ENCODE results near the gene SNX33. TPM values are rescaled to one million over a fixed set of nuclear protein-coding genes. Genes with fewer than 3 reads are reported as not detected.

The SNX33 gene
- total RNA-seq, 4 donors from 2014 or later = 20.3 to 36.4 (median 25.9) TPM

GRCh38 chr15:75673426-75674235 lies 25.9 kb downstream of the SNX33 start:
- Histone ChIP-seq H3K36me3 (peaks cover 0 to 15% (median 0%) of the 10 kb centered on the region in 3 donors), H3K4me1 (peaks cover 27 to 75% (median 29%) of the 10 kb centered on the region in 3 donors), H3K9me3 (no peaks in the 10 kb centered on the region), H3K27me3 (no peaks in the 10 kb centered on the region), H3K4me3 (no peak overlapping the region), H3K27ac (peak overlapping the region; percentile 2 to 97 (median 78))
- TF ChIP-seq, protein P1, sequence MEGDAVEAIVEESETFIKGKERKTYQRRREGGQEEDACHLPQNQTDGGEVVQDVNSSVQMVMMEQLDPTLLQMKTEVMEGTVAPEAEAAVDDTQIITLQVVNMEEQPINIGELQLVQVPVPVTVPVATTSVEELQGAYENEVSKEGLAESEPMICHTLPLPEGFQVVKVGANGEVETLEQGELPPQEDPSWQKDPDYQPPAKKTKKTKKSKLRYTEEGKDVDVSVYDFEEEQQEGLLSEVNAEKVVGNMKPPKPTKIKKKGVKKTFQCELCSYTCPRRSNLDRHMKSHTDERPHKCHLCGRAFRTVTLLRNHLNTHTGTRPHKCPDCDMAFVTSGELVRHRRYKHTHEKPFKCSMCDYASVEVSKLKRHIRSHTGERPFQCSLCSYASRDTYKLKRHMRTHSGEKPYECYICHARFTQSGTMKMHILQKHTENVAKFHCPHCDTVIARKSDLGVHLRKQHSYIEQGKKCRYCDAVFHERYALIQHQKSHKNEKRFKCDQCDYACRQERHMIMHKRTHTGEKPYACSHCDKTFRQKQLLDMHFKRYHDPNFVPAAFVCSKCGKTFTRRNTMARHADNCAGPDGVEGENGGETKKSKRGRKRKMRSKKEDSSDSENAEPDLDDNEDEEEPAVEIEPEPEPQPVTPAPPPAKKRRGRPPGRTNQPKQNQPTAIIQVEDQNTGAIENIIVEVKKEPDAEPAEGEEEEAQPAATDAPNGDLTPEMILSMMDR (IDR thresholded peaks at IDR 0.05) = no peak
- TF ChIP-seq POLR2A (IDR thresholded peaks at IDR 0.05) = no peak
- no peak for DNase-seq
- intact Hi-C loops (cut with DNase I) = no loop called here
- WGBS, 2 donors = 63 to 81% methylated on average over 5 to 6 of the region's 10 CpGs

DNA sequence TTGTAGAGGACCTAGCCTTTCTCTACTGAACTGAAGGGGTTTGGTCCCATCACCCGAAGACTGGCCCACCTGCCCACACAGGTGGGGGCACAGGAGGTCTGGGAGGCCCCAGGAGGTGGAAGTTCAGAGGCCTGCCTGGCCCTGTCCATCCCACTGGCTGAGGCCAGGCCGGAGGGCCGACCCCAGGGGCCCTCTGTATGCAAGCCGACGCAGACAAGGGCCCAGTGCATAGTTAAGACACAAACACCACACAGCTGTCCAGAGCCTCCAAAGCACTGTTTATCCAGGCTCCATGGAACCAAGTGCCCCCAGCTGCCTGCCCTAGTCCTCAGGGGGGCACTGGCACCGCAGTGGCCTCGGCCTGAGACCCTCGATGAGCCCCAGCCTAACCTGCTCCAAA lies 26.7 kb downstream of the SNX33 start:
- TF ChIP-seq, protein P1 (IDR thresholded peaks at IDR 0.05) = no peak
- no peak for TF ChIP-seq POLR2A (IDR thresholded peaks at IDR 0.05)
- Histone ChIP-seq H3K27ac (peak overlapping the region in 2 of 4 donors; percentile 13 to 80), H3K27me3 (no peaks in the 10 kb centered on the region), H3K4me1 (peaks cover 21 to 67% (median 24%) of the 10 kb centered on the region in 3 donors), H3K36me3 (peaks cover 0 to 15% (median 0%) of the 10 kb centered on the region in 3 donors), H3K4me3 (no peak overlapping the region), H3K9me3 (no peaks in the 10 kb centered on the region)
- DNase-seq = no peak
- intact Hi-C loops (cut with DNase I) = no loop called here
- 70 to 80% methylated on average over 1 to 2 of the region's 8 CpGs for WGBS, 2 donors

GRCh38 chr15:75675579-75676404 lies 28.1 kb downstream of the SNX33 start:
- Histone ChIP-seq H3K27ac (peak overlapping the region in 3 of 4 donors; percentile 13 to 37 (median 22)), H3K4me3 (no peak overlapping the region), H3K27me3 (no peaks in the 10 kb centered on the region), H3K9me3 (no peaks in the 10 kb centered on the region), H3K4me1 (peaks cover 18 to 53% (median 20%) of the 10 kb centered on the region in 3 donors), H3K36me3 (peaks cover 0 to 15% (median 0%) of the 10 kb centered on the region in 3 donors)
- intact Hi-C loops (cut with DNase I) = no loop called here
- no peak for DNase-seq
- WGBS, 2 donors = 88 to 93% methylated on average over 8 to 28 of the region's 41 CpGs
- TF ChIP-seq POLR2A (IDR thresholded peaks at IDR 0.05) = no peak
- TF ChIP-seq, protein P1 (IDR thresholded peaks at IDR 0.05) = no peak

GRCh38 chr15:75676688-75677464 lies 29.2 kb downstream of the SNX33 start:
- DNase-seq = no peak
- Histone ChIP-seq H3K4me1 (peaks cover 18 to 45% (median 20%) of the 10 kb centered on the region in 3 donors), H3K4me3 (no peak overlapping the region), H3K27me3 (no peaks in the 10 kb centered on the region), H3K9me3 (no peaks in the 10 kb centered on the region), H3K27ac (peak overlapping the region in 1 of 4 donors; percentile 47), H3K36me3 (peaks cover 0 to 15% (median 0%) of the 10 kb centered on the region in 3 donors)
- WGBS, 2 donors = 100% methylated on average over 2 of the region's 30 CpGs; no CpG with 5 or more reads in 1 of the 2 donors
- intact Hi-C loops (cut with DNase I) = no loop called here
- TF ChIP-seq, protein P1 (IDR thresholded peaks at IDR 0.05) = no peak
- TF ChIP-seq POLR2A (IDR thresholded peaks at IDR 0.05) = no peak
